Measurements from ENCODE around the gene MAP7D1. TPM values are rescaled to one million over a fixed set of nuclear protein-coding genes. Genes with fewer than 3 reads are reported as not detected.

The MAP7D1 gene
- total RNA-seq, 2 donors from 2014 or later = 353 to 356 TPM

DNA sequence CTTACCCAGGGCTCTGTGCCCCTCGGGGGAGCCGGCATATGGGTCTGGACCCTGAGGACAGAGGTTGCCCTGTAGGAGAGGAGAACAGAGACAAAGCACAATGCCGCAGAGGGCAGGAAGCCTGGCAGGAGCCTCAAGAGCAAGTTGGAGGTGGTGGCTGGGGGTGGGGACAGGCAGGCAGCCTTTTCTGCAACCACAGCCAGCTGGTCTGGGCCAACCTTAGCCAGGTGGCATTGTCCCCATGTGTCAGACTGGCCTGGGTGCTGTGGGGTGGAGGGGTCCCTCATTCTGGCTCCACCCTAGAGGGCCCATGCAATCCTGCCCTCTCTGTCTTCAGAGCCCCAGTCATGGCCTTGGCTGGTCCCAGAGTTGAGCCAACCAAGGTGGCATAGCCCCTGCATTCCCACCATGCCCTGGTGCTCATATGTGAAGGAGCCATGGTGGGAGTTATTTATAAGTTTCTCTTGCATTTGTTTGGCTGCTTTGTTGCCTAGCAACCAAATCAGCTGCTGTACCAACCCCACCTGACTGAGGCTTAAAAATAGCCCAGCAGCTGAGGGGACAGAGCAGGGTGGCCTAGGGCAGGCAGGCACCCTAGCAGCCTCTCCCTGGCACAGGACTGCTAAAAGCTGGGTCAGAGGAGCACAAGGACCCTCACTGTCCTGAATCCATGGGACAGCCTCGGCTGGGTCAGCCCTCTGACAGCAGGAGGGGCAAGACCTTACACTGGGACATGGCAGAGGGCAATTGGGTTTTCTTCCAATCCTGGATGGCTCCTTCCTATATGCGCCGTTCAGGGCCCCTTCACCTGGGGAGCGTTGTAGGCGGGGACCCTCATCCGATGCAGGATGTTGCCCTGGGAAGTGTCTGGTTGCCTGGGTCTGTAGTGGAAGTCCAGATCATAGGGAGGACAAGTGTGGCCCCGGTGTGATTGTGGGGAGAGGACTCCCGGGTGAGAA lies 19.5 kb downstream of the MAP7D1 start:
- TF ChIP-seq CTCF (IDR thresholded peaks at IDR 0.05) = no peak
- DNase-seq (ENCODE audit: low spot score) = no peak
- peaks cover 0 to 85% of the 10 kb centered on the region in 2 donors for H3K4me1 ChIP-seq
- no peaks in the 10 kb centered on the region for H3K27me3 ChIP-seq
- peak overlapping the region in 1 of 2 donors; percentile 4 for H3K4me3 ChIP-seq
- peaks cover 96% of the 10 kb centered on the region for H3K36me3 ChIP-seq
- H3K9me3 ChIP-seq = no peaks in the 10 kb centered on the region
- H3K27ac ChIP-seq = peak overlapping the region; percentile 88 to 100

DNA sequence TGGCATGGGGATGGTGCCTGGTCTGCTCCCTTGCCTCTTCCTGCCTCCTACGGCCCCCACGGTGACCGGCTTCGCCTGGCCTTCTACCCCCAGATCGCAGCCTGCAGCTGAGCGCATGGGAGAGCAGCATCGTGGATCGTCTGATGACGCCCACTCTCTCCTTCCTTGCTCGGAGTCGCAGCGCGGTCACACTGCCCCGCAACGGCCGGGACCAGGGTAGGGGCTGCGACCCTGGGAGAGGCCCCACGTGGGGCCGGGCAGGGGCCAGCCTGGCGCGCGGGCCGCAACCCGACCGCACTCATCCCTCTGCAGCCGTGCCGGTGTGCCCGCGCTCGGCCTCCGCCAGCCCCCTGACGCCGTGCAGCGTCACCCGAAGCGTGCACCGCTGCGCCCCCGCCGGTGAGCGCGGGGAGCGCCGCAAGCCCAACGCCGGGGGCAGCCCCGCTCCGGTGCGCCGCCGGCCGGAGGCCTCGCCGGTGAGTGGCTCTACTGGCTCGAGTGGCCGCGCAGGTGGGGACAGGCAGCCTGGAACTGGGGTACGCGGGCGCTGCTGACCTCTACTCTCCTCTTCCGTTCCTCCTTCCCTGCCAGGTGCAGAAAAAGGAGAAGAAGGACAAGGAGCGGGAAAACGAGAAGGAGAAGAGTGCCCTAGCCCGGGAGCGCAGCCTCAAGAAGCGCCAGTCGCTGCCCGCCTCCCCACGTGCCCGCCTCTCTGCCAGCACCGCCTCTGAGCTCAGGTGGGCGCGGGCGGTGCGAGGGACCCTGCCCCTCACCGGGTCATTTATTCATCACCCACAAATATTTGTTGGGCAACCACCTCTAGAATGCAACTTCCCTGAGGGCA lies 20.4 kb downstream of the MAP7D1 start:
- peaks cover 0 to 76% of the 10 kb centered on the region in 2 donors for H3K4me1 ChIP-seq
- H3K27me3 ChIP-seq = no peaks in the 10 kb centered on the region
- no peaks in the 10 kb centered on the region for H3K9me3 ChIP-seq
- H3K4me3 ChIP-seq = peak overlapping the region in 1 of 2 donors; percentile 4
- H3K27ac ChIP-seq = peak overlapping the region; percentile 88 to 100
- DNase-seq (ENCODE audit: low spot score) = no peak
- peaks cover 100% of the 10 kb centered on the region for H3K36me3 ChIP-seq
- TF ChIP-seq CTCF (IDR thresholded peaks at IDR 0.05) = peak; percentile 21 to 56

- Histone ChIP-seq H3K4me3 (no peak overlapping the region), H3K27ac (peak overlapping the region; percentile 88 to 100), H3K27me3 (no peaks in the 10 kb centered on the region), H3K4me1 (peaks cover 0 to 67% of the 10 kb centered on the region in 2 donors), H3K9me3 (no peaks in the 10 kb centered on the region), H3K36me3 (peaks cover 85% of the 10 kb centered on the region)
- no peak for TF ChIP-seq CTCF (IDR thresholded peaks at IDR 0.05)
- DNase-seq (ENCODE audit: low spot score) = no peak
Measured at GRCh38 chr1:36177589-36178431, 21.9 kb downstream of the MAP7D1 start.

DNA sequence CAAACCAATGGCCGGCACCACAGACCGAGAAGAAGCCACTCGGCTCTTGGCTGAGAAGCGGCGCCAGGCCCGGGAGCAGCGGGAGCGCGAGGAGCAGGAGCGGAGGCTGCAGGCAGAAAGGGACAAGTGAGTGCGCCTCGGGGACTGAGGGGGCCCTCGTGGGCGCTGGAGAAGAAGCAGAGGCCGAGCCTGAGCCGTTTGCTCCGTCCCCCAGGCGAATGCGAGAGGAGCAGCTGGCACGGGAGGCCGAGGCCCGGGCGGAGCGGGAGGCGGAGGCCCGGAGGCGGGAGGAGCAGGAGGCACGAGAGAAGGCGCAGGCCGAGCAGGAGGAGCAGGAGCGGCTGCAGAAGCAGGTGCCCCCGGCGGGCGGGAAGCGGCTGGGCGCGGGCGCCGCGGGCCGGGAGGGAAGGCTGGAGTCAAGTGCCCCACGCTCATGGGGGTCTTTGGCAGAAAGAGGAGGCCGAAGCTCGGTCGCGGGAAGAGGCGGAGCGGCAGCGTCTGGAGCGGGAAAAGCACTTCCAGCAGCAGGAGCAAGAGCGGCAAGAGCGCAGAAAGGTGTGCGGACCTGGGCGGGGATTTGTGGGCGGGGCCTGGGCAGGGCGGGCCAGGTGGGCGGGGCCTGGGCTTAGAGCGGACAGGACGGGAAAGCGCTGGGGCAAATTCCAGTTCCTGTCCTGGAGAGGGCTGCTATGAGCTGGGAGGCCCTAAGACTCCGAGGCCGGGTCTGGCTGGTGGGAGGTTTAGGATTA lies 22.7 kb downstream of the MAP7D1 start:
- no peak for TF ChIP-seq CTCF (IDR thresholded peaks at IDR 0.05)
- Histone ChIP-seq H3K4me1 (peaks cover 0 to 66% of the 10 kb centered on the region in 2 donors), H3K4me3 (peak overlapping the region in 1 of 2 donors; percentile 7), H3K27me3 (no peaks in the 10 kb centered on the region), H3K27ac (peak overlapping the region; percentile 88 to 100), H3K36me3 (peaks cover 77% of the 10 kb centered on the region), H3K9me3 (no peaks in the 10 kb centered on the region)
- no peak for DNase-seq (ENCODE audit: low spot score)

All from right atrium auricular region (tissue), 2 donors.